AG04449 (cell line): ENCODE measurements around the gene MTAP.
A peak's percentile ranks its signal among the peaks of the same experiment; 100 is the strongest.

Experiments
- CTCF ChIA-PET: fragments of 350-600 bp; formaldehyde crosslinking; extraction: SDS; loops from one replicate; lab custom pipeline; 2021; ENCODE audit warnings: antibody characterized with exemption; lab: Yijun Ruan, JAX
- POLR2A ChIA-PET: fragments of 400-600, 350-600 bp; formaldehyde crosslinking; extraction: SDS; loops from one replicate; lab custom pipeline; 2020; ENCODE audit warnings: antibody characterized with exemption, inconsistent platforms; lab: Yijun Ruan, JAX
- DNase-seq: peaks from one replicate; pipeline ENCODE4 v3.0.0-alpha.2; 2010; ENCODE audit warnings: low read depth, low spot score
- H3K4me3 ChIP-seq: 2 replicates; pipeline ENCODE4 v1.5.1; 2011; ENCODE audit warnings: low read depth, mild to moderate bottlenecking, control low read depth, low read length
- CTCF ChIP-seq: IDR thresholded peaks from one replicate; pipeline ENCODE4 v1.5.1; 2011; ENCODE audit warnings: mild to moderate bottlenecking, moderate library complexity, low read length, control low read depth, inconsistent platforms; ENCODE audit not compliant: insufficient read depth; ENCODE audit errors: missing control alignments

Gene MTAP

GRCh38 chr9:21906213-21906612, 103.8 kb downstream of the MTAP start:
- CTCF ChIA-PET = interaction anchor here (0.8 to 2.1 kb wide), 2 partner anchors 18 to 102 kb away, joined by 5 read pairs; partner anchors contain the start of gene CDKN2B
- POLR2A ChIA-PET = no interaction called here
- DNase-seq = no peak
- H3K4me3 ChIP-seq = no peak overlapping the region
- TF ChIP-seq CTCF = no peak

- no peak for TF ChIP-seq CTCF
- POLR2A ChIA-PET = no interaction called here
- CTCF ChIA-PET = interaction anchor here (0.8 kb wide), 1 partner anchor 19 kb away, joined by 5 read pairs; no protein-coding TSS in a partner anchor
- H3K4me3 ChIP-seq = no peak overlapping the region
- peak; percentile 38 for DNase-seq
Measured at GRCh38 chr9:21906881-21907280, 104.4 kb downstream of the MTAP start.

- CTCF ChIA-PET = interaction anchor here (1.7 kb wide), 1 partner anchor 11 kb away, joined by 4 read pairs; no protein-coding TSS in a partner anchor
- H3K4me3 ChIP-seq = no peak overlapping the region
- peak; percentile 19 for DNase-seq
- TF ChIP-seq CTCF = no peak
- POLR2A ChIA-PET = no interaction called here
Measured at GRCh38 chr9:21919377-21920362, 117.2 kb downstream of the MTAP start.

GRCh38 chr9:21923694-21924093, 121.3 kb downstream of the MTAP start:
- no peak overlapping the region for H3K4me3 ChIP-seq
- ChIA-PET POLR2A (no interaction called here), CTCF (no interaction called here)
- no peak for TF ChIP-seq CTCF
- no peak for DNase-seq

- CTCF ChIA-PET = no interaction called here
- TF ChIP-seq CTCF = no peak
- no peak for DNase-seq
- no peak overlapping the region for H3K4me3 ChIP-seq
- POLR2A ChIA-PET = no interaction called here
Measured at GRCh38 chr9:21927752-21928151, 125.3 kb downstream of the MTAP start.

GRCh38 chr9:21931428-21931827, 129.0 kb downstream of the MTAP start:
- TF ChIP-seq CTCF = no peak
- POLR2A ChIA-PET = no interaction called here
- no peak overlapping the region for H3K4me3 ChIP-seq
- DNase-seq = no peak
- CTCF ChIA-PET = interaction anchor here (2.0 kb wide), 1 partner anchor 11 kb away, joined by 4 read pairs; no protein-coding TSS in a partner anchor
